GM19351 (cell line): ENCODE measurements around the gene HCN2.

Experiments used
- ATAC-seq: cut with Tn5 transposase; IDR thresholded peaks from one replicate; pipeline ENCODE4 v1.9.1; 2021; ENCODE audit warnings: mild to moderate bottlenecking, moderate library complexity; ENCODE audit not compliant: unreplicated experiment

The HCN2 gene

GRCh38 chr19:651114-651818, 61.6 kb downstream of the HCN2 start:
- ATAC-seq: no peak

GRCh38 chr19:651991-652390, 62.3 kb downstream of the HCN2 start:
- no peak for ATAC-seq

DNA sequence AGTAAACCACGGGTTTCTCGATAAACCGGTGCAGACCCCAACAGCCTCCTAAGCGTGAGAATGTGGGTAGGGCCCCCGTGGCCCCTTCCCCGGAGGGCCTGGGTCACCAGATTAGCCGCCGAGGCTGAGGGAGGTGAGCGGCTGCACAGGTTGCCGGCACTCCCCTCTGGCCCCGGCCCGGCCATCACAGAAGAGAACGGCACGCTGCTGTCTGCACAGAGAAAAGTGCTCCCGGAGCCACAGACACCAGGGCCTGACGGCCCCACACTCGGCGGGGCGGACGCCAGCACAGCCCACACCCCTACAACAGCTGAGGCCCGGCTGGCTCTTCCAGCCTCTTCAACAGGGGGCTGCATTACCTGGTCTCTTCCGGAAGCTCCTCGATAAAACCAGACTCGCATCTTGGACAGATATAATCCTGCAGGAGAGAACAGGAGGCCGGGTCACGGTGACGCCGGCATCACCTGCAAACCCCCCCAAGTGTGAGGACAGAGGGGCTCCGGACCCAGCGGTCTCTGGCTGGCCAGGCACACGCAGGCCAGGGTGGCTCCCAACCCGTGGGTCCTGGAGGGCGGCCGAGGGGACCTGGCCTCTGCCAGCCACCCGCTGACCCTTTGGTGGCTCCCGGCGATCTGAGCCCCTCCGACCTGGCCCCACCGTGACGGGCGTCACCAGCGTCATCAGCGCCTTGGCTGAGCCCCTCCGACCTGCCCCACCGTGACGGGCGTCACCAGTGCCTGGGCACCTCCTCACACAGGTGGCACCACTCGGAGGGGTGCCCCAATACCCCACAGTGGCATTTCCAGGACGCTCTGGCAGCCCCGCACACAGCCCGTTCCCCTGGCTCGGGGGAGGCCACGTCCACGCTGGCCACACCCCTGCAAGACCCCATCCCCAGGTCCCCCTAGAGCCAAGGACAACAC, 63.0 kb downstream of the HCN2 start:
- no peak for ATAC-seq

DNA sequence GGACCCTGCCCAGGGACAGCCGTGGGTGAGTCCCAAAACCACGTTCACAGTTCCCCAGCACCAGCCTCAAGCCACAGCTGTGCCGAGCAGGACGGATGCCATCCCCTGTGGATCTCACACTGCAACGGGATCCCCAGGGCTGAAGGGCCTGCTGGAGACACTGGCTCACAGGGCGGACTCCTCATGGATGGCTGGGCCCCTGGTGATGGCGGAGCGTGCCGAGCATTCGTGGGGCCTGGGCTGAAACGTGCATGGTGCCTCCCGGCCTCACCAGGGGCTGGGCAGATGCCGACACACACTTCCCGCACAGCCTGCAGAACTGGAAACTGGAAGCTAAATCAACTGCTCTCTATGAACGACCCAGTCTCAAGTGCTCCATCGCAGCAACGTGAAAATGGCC, 63.7 kb downstream of the HCN2 start:
- no peak for ATAC-seq

DNA sequence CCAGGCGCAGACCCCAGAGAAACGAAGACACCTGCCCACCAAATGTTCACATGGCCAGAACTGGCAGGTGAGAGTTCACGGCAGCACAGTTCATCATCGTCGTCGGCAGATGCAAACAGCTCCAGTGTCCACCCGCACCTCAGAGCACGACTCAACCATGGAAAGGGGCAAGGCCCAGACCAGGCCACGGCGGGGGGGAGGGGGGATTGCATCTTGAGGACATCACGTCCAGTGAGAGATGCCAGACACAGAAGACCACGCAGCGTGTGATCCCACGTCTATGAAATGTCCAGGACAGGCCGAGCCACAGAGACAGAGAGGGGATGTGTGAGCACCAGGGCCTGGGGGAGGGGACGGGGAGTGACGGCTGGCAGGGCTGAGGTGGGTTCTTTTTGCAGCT, 66.0 kb downstream of the HCN2 start:
- ATAC-seq: no peak

- ATAC-seq: no peak
Measured at GRCh38 chr19:656751-657559, 67.3 kb downstream of the HCN2 start.

DNA sequence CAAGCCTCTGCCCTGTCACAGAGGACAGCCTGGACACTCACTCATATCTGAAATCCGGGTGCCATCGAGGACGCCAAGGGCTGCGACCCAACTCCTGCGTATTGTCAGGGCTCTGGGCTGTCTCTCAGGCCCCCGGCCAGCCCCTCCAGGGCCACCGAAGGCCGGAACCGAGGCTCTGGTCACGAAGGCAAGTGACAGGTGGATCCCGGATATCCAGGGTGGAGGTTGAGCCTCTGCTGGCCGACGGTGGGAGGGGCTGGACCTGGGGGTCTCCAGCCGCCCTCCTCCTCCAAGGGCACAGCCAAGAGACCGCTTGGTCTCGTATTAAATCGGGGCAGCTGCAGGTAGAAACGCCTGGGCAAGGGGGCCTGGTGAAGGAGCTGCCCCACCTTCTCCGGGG, 67.9 kb downstream of the HCN2 start:
- no peak for ATAC-seq

GRCh38 chr19:658059-658839, 68.6 kb downstream of the HCN2 start:
- no peak for ATAC-seq

DNA sequence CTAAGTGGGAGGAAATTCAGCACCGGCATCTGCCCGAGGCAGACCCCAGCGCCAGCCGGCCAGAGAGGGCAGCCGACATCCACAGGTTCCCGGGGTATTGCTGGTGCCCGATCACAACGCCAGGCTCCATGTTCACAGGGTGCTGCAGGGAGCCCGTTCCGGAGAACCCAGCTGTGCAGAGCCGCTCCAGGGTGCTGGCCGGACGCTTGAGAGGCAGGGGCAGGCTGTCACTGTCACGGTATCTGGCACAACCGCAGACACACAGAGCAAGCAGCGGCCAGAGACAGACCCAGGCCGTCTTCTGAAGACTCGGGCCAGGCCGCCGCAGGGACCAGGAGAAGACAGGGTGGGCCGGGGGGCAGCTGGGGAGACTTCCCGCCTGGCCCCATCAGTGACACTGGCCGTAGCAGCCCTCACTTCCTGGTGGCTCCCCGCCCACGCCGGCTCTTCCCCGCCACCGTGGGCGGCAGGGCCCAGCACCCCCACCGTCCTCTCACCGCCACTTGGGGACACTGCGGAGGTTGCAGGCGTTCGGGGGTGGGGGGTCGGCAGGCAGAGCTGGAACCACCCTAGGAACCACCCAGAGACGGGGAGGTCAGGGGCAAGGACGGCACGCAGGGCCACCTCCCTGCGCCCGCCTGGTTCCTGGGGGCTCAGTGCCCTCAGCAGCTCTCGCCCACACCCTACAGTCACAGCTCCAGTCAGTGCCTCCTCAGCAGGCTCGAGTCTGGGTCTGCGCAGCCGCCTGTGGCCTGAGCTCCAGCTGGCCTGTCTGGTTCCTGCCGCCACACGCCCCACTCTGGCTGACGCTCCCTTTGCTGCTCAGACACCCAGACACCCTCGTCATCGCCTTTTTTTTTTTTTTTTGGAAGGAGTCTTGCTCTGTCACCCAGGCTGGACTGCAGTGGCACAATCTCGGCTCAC, 69.5 kb downstream of the HCN2 start:
- no peak for ATAC-seq

- no peak for ATAC-seq
Measured at GRCh38 chr19:660793-661426, 71.2 kb downstream of the HCN2 start.

DNA sequence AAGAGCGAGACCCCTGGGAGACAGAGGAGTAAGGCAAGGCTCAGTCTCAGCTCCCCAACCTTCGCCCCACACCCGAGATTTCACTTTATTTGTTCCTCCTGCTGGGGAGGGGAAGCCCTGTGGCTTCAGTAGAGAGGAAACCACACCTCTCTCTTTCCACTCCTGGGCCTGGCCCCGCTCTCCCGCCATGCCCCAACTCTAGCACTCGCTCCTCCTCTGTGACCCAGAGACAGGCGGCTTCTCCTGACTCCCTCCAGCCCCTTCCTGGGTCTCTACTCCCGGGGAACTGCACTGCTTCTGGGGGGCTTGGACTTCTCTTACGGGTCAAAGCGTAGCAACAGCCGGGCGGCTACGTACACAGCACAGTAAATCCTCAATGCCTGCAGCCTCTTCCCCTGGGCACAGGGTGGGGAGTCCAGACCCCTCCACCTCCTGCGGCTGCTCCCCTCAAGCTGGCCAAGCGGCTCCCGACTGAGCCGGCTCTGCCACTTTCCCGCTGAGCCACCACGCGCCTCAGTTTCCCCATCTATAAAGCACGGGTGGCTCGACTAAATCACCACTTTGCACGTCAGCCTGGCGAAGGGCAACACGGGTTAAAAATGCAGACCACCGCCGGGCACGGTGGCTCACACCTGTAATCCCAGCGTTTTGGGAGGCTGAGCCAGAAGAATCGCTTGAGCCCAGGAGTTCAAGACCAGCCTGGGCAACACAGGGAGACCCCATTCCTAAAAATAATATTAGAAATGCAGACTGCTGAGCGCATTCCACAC, 71.9 kb downstream of the HCN2 start:
- ATAC-seq: no peak

DNA sequence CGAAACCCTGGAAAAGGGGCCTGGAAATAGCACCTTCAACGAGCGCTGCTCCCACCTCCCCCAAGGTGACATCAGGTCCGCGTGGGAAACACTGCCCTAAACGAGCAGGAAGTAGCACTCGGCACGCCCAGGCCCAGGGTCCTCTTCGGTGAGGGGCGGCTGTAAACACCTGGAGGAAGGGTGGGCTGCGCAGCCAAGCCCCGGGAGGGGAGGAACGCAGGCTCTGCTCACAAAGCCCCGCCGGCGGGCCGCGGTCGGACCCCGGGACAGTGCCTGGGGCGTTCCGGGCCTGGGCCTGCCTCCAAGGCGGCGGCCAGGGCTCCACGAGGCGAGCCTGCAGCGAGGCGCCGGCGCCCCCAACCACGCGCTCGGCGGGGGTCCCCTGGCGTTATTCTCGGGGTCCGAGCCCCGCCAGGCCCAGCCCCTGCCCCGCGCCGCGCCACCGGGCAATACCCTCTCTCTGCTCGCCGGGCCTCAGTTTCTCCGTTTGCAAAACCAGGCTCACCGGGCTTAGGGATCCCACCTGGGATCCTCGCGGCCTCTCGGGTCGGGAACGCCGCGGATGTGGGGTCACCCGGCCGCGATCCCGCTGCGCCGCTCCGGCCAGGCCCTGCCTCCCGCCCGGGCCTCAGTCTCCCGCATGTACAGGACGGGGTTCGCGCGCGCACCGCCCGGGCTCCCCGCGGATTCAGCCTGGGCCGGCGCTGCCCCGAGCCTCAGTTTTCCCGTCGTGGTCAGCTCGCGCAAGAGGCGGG, 72.7 kb downstream of the HCN2 start:
- no peak for ATAC-seq

- peak; percentile 66 for ATAC-seq
Measured at GRCh38 chr19:662962-663681, 73.4 kb downstream of the HCN2 start, which contains the start of gene RNF126. RNF126 (minus strand) TSS chr19:663214; CDS start chr19:663121, 93 bp downstream.

DNA sequence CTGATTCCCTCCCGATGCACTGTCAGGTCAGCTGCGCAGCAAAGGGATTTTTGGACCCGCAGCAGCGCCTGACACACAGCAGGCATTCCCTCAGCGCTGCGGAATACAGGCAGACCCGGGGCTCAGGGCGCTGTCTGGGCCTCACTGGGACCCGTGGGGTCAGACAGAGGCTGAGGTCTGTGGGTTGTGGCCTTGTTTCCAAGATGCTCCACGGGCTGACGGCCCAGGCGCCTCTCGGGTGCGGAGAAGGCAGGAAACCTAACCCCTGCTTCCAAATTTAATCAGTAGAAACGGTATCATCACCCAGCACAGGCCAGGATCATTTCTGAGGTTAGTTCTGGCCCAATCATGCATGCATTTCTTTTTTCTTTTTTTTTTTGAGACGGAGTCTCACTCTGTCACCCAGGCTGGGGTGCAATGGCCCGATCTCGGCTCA, 74.0 kb downstream of the HCN2 start:
- no peak for ATAC-seq

- no peak for ATAC-seq
Measured at GRCh38 chr19:664913-665443, 75.3 kb downstream of the HCN2 start.
